Colonic mucosa (tissue), 4 donors: ENCODE data around the gene SCART1. TPM values are rescaled to one million over a fixed set of nuclear protein-coding genes. Genes with fewer than 3 reads are reported as not detected.
A peak's percentile ranks its signal among the peaks of the same experiment; 100 is the strongest.

Source experiments
- DNase-seq: peaks from one replicate; pipeline ENCODE4 v3.0.0-alpha.2; 2020
- H3K27ac ChIP-seq: fragments of 200-600 bp; one replicate; pipeline ENCODE4 v1.8.0; 2021
- H3K27me3 ChIP-seq: fragments of 200-600 bp; one replicate; pipeline ENCODE4 v1.8.0; 2021
- H3K36me3 ChIP-seq: fragments of 200-600 bp; one replicate; pipeline ENCODE4 v1.8.0; 2021
- H3K4me1 ChIP-seq: fragments of 200-600 bp; one replicate; pipeline ENCODE4 v1.8.0; 2021; ENCODE audit warnings: mild to moderate bottlenecking
- H3K4me3 ChIP-seq: fragments of 200-600 bp; one replicate; pipeline ENCODE4 v1.8.0; 2021
- H3K9ac ChIP-seq, 2 donors: one replicate each; pipeline ENCODE4 v1.7.0; 2013; ENCODE audit warnings: control low read depth in 2 of 2, low read depth in 2 of 2, low read length in 2 of 2
- H3K9me3 ChIP-seq: fragments of 200-600 bp; one replicate; pipeline ENCODE4 v1.8.0; 2021
- intact Hi-C: fragments of 100-400 bp; cut with DNase I; formaldehyde crosslinking; loops from one replicate; pipeline ENCODE4 v1.14.1; 2022
- total RNA-seq, 2 donors: library from RNA; stranded (reverse); fragmentation: NEBNext Ultra II Directional in 1 of 2; extraction: Animal tissue kit (Norgen Biotek cat#: 25700) in 1 of 2; gene quantifications; one replicate each; pipeline ENCODE4 v1.2.1, GENCODE V29; 2021
- TF ChIP-seq, protein P1 (sequence below): fragments of 200-600 bp; IDR thresholded peaks from one replicate; pipeline ENCODE4 v1.8.0; 2022; ENCODE audit warnings: antibody characterized with exemption, mild to moderate bottlenecking
- donor health status: healthy.
- donor health status: DM: no; HTN: no; CAD: no.
- donor health status: DM: no; HTN: no; CAD: no.

Gene SCART1
- total RNA-seq, 2 donors from 2014 or later, result 1.3 to 1.6 TPM

DNA sequence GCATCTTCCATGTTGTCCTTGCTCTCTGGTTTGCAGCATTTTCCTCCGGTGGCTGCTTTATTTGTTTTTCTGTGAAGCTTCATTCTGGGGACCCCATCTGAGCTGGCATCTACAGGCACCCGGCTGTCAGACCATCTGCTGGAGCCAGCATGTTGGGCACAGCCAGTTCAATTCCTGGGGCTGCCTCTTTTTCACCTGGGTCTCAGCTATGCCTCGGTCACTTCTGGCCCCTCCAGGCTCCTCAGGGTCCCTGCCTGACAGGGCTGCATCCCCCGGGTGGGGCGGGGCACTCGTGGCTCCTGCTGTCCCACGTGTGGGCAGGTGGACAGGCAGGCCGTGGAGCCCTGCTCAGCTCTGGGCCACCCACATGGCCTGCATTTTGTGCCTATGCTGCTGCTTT lies 8.1 kb downstream of the SCART1 start:
- TF ChIP-seq, protein P1, sequence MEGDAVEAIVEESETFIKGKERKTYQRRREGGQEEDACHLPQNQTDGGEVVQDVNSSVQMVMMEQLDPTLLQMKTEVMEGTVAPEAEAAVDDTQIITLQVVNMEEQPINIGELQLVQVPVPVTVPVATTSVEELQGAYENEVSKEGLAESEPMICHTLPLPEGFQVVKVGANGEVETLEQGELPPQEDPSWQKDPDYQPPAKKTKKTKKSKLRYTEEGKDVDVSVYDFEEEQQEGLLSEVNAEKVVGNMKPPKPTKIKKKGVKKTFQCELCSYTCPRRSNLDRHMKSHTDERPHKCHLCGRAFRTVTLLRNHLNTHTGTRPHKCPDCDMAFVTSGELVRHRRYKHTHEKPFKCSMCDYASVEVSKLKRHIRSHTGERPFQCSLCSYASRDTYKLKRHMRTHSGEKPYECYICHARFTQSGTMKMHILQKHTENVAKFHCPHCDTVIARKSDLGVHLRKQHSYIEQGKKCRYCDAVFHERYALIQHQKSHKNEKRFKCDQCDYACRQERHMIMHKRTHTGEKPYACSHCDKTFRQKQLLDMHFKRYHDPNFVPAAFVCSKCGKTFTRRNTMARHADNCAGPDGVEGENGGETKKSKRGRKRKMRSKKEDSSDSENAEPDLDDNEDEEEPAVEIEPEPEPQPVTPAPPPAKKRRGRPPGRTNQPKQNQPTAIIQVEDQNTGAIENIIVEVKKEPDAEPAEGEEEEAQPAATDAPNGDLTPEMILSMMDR, result no peak
- Histone ChIP-seq H3K9me3 (no peaks in the 10 kb centered on the region), H3K27me3 (no peaks in the 10 kb centered on the region), H3K9ac (no peak overlapping the region), H3K36me3 (no peaks in the 10 kb centered on the region), H3K4me3 (no peak overlapping the region), H3K27ac (no peak overlapping the region), H3K4me1 (no peaks in the 10 kb centered on the region)
- intact Hi-C loops, result no loop called here
- DNase-seq, result no peak

DNA sequence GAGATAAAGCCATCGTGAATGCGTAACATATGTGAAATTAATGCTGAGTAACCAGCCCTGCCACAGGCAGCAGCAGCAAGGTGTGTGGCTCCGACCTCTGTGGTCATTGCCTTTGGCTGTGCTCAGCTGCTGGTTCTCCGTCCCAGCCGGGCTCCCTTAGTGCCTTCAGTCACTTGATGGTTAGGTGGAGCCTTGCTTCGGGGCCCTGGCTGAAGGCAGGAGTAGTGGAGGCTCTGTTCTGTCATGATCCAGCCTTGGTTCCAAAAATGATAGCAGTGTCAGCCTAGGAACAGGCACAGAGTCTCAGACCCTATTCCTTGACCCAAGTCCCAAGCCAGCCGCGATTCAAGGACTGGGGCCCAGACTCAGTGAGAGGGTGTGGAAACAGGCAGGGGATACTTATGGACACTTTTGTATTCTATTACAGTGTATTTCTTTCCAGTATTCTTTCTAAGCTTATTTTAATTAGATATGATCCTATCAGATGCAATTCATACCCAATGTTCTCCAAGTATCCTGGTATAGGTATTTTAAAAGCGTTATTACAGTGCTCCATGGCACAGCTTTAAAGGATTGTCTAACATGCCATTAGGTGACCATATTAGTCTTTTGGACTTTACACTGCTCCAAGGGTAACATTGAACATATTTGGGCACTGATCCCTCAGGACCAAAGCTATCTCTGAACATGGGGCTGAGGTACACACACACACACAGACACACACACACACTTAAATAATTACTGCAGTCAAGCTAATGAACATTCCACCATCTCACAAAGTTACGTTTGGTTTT lies 9.0 kb downstream of the SCART1 start:
- DNase-seq, result no peak
- intact Hi-C loops, result no loop called here
- H3K9me3 ChIP-seq, result no peaks in the 10 kb centered on the region
- no peak overlapping the region for H3K4me3 ChIP-seq
- H3K36me3 ChIP-seq, result no peaks in the 10 kb centered on the region
- TF ChIP-seq, protein P1, result no peak
- no peak overlapping the region for H3K9ac ChIP-seq
- H3K4me1 ChIP-seq, result no peaks in the 10 kb centered on the region
- no peaks in the 10 kb centered on the region for H3K27me3 ChIP-seq
- no peak overlapping the region for H3K27ac ChIP-seq

DNA sequence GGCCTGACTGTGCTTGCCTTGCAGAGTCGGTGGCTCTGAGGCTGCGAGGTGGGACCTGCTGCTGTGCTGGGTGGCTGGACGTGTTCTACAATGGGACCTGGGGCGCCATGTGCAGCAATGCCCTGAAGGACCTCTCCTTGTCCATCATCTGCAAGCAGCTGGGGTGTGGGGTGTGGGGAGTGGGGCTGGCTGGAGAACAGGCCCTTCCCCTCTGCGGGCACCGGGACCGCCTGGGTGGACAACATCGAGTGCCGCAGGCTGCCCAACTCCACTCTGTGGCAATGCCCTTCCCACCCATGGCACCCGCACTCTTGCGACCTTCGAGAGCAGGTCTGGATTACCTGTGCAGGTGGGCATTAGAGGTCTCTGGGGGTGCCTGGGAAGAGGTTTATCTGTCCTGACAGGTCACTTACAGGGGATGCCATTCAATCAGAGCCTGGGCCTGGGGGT lies 10.9 kb downstream of the SCART1 start:
- DNase-seq, result peak; percentile 13
- TF ChIP-seq, protein P1, result no peak

DNA sequence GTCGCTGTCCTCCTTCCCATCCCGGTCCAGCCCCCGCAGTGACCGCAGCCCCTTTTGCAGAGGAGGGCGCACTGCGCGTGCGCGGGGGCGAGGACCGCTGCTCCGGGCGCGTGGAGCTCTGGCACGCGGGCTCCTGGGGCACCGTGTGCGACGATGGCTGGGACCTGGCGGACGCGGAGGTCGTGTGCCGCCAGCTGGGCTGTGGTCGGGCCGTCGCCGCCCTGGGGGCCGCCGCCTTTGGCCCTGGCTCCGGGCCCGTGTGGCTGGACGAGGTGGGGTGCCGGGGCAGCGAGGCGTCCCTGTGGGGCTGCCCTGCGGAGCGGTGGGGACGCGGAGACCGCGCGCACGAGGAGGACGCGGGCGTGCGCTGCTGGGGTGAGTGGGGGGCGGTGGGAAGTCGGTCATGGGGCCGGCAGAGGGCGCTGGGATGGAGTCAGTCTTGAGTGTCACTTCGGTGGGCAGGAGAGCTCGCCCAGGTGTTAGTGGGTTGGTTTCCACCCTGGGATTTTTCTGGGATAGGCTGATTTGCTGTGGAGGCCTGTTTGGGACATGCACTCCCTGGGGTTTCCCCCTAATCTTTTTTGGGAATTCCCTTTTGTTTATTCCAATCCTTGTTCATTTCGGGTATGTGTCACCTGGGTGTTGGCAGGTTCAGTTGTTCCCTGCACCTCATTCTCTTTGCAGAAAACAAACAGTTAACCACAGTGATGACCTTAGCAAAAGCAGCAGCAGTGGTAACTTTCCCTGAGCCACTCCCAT lies 11.6 kb downstream of the SCART1 start:
- intact Hi-C loops, result no loop called here
- no peak for DNase-seq
- H3K4me3 ChIP-seq, result no peak overlapping the region

More for the DNA sequence above, 10.9 kb downstream of the SCART1 start:
- no peak overlapping the region for H3K4me3 ChIP-seq
- H3K36me3 ChIP-seq, result no peaks in the 10 kb centered on the region
- no peaks in the 10 kb centered on the region for H3K9me3 ChIP-seq
- H3K27ac ChIP-seq, result no peak overlapping the region
- no peak overlapping the region for H3K9ac ChIP-seq
- intact Hi-C loops, result no loop called here
- H3K27me3 ChIP-seq, result no peaks in the 10 kb centered on the region
- no peaks in the 10 kb centered on the region for H3K4me1 ChIP-seq

DNA sequence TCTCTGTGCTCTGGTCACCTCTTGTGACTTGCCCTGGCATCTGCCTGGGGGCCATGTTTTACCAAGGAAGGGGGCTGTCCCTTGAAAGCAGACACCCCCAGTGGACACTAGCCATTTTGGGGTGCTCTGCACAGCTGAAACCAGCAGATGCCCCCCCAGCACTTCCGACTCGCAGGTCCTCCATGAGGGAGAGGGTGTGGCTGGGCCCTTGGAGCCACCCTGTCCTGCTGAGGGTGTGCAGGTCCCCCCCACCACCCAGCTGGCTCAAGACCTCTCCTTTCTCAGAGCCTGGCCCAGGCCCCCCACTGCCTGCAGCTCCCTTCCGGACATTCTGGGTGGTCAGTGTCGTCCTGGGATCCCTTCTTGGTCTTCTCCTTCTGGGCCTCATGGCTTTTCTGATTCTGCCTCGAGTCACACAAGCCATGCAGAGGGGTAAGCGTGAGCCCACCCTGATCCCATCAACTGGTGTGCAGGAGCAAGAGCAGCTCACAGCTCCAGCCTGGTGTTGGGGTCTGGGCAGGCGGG lies 12.3 kb downstream of the SCART1 start:
- Histone ChIP-seq H3K27ac (no peak overlapping the region), H3K4me3 (no peak overlapping the region), H3K27me3 (no peaks in the 10 kb centered on the region), H3K9ac (no peak overlapping the region), H3K36me3 (no peaks in the 10 kb centered on the region), H3K9me3 (peaks cover 5% of the 10 kb centered on the region), H3K4me1 (no peaks in the 10 kb centered on the region)
- TF ChIP-seq, protein P1, result no peak
- intact Hi-C loops, result no loop called here
- no peak for DNase-seq

More for the DNA sequence above, 11.6 kb downstream of the SCART1 start:
- Histone ChIP-seq H3K9me3 (peaks cover 1% of the 10 kb centered on the region), H3K27me3 (no peaks in the 10 kb centered on the region), H3K9ac (no peak overlapping the region), H3K4me1 (no peaks in the 10 kb centered on the region), H3K27ac (no peak overlapping the region), H3K36me3 (no peaks in the 10 kb centered on the region)
- TF ChIP-seq, protein P1, result no peak
